H9 (cell line): Measurements from ENCODE around the gene SPATA2L. TPM values are rescaled to one million over a fixed set of nuclear protein-coding genes. Genes with fewer than 3 reads are reported as not detected.

Experiments
- DNase-seq: peaks from one replicate; pipeline ENCODE4 v3.0.0-alpha.2; 2017
- H2AFZ ChIP-seq: one replicate; pipeline ENCODE4 v1.6.1; 2013; ENCODE audit warnings: mild to moderate bottlenecking, low read length, control low read depth, moderate library complexity
- H2AK5ac ChIP-seq: 2 replicates; pipeline ENCODE4 v1.6.1; 2013; ENCODE audit warnings: low read length, control low read depth, mixed read lengths; ENCODE audit not compliant: insufficient read length
- H2BK120ac ChIP-seq: one replicate; pipeline ENCODE4 v1.6.1; 2013; ENCODE audit warnings: low read depth, mild to moderate bottlenecking, low read length, control low read depth, inconsistent platforms; ENCODE audit not compliant: poor library complexity, severe bottlenecking
- H2BK12ac ChIP-seq: 2 replicates; pipeline ENCODE4 v1.6.1; 2013; ENCODE audit warnings: low read length, control low read depth, mixed read lengths, low read depth; ENCODE audit not compliant: insufficient read length
- H2BK15ac ChIP-seq: 2 replicates; pipeline ENCODE4 v1.6.1; 2013; ENCODE audit warnings: low read depth, low read length, control low read depth
- H2BK20ac ChIP-seq: one replicate; pipeline ENCODE4 v1.6.1; 2013; ENCODE audit warnings: low read depth, mild to moderate bottlenecking, low read length, control low read depth, inconsistent platforms; ENCODE audit not compliant: poor library complexity, severe bottlenecking
- H2BK5ac ChIP-seq: 2 replicates; pipeline ENCODE4 v1.6.1; 2013; ENCODE audit warnings: low read length, control low read depth, mixed read lengths; ENCODE audit not compliant: insufficient read length
- H3K14ac ChIP-seq: 2 replicates; pipeline ENCODE4 v1.6.1; 2013; ENCODE audit warnings: low read length, control low read depth; ENCODE audit not compliant: insufficient read depth
- H3K18ac ChIP-seq: 2 replicates; pipeline ENCODE4 v1.6.1; 2013; ENCODE audit warnings: low read depth, mild to moderate bottlenecking, mixed read lengths, low read length, control low read depth; ENCODE audit not compliant: insufficient read length
- H3K23ac ChIP-seq: 2 replicates; pipeline ENCODE4 v1.6.1; 2013; ENCODE audit warnings: low read length, control low read depth, mixed read lengths, low read depth; ENCODE audit not compliant: insufficient read length
- H3K23me2 ChIP-seq: 2 replicates; pipeline ENCODE4 v1.6.1; 2013; ENCODE audit warnings: low read depth, mild to moderate bottlenecking, mixed read lengths, low read length, control low read depth; ENCODE audit not compliant: insufficient read length, poor library complexity, severe bottlenecking
- H3K27ac ChIP-seq: 2 replicates; pipeline ENCODE4 v1.5.1; 2013; ENCODE audit warnings: low read length, control low read depth, mixed read lengths, low read depth; ENCODE audit not compliant: insufficient read length
- H3K27me3 ChIP-seq: 2 replicates; pipeline ENCODE4 v1.6.1; 2013; ENCODE audit warnings: low read length, control low read depth, inconsistent platforms; ENCODE audit not compliant: insufficient read depth
- H3K4ac ChIP-seq: 2 replicates; pipeline ENCODE4 v1.6.1; 2013; ENCODE audit warnings: low read depth, mild to moderate bottlenecking, control low read depth, inconsistent platforms, low read length, moderate library complexity
- H3K4me1 ChIP-seq: 2 replicates; pipeline ENCODE4 v1.6.1; 2013; ENCODE audit warnings: low read length, control low read depth, inconsistent platforms; ENCODE audit not compliant: insufficient read depth
- H3K4me2 ChIP-seq: 2 replicates; pipeline ENCODE4 v1.6.1; 2013; ENCODE audit warnings: low read length, control low read depth, mixed read lengths; ENCODE audit not compliant: insufficient read length, insufficient read depth
- H3K56ac ChIP-seq: 2 replicates; pipeline ENCODE4 v1.6.1; 2013; ENCODE audit warnings: low read depth, mild to moderate bottlenecking, mixed read lengths, low read length, control low read depth; ENCODE audit not compliant: insufficient read length
- H3K79me1 ChIP-seq: 2 replicates; pipeline ENCODE4 v1.6.1; 2013; ENCODE audit warnings: low read depth, mild to moderate bottlenecking, moderate library complexity, low read length, control low read depth, inconsistent platforms; ENCODE audit not compliant: insufficient read depth, poor library complexity, severe bottlenecking
- H3K79me2 ChIP-seq: 2 replicates; pipeline ENCODE4 v1.6.1; 2013; ENCODE audit warnings: low read length, control low read depth, inconsistent platforms; ENCODE audit not compliant: insufficient read depth
- H3K9ac ChIP-seq: 2 replicates; pipeline ENCODE4 v1.6.1; 2013; ENCODE audit warnings: low read length, control low read depth, mixed read lengths; ENCODE audit not compliant: insufficient read length; ENCODE audit errors: extremely low read depth
- H3K9me3 ChIP-seq: one replicate; pipeline ENCODE4 v1.6.1; 2013; ENCODE audit warnings: low read depth, low read length, inconsistent platforms; ENCODE audit not compliant: control insufficient read depth
- H3T11ph ChIP-seq: one replicate; pipeline ENCODE4 v1.6.1; 2013; ENCODE audit warnings: mild to moderate bottlenecking, low read length, control low read depth, inconsistent platforms
- H4K20me1 ChIP-seq: one replicate; pipeline ENCODE4 v1.6.1; 2013; ENCODE audit not compliant: control insufficient read depth, insufficient read length, insufficient read depth
- H4K5ac ChIP-seq: 2 replicates; pipeline ENCODE4 v1.6.1; 2013; ENCODE audit warnings: low read depth, mild to moderate bottlenecking, mixed read lengths, low read length, control low read depth; ENCODE audit not compliant: insufficient read length
- H4K8ac ChIP-seq: replicated peaks from 2 replicates; pipeline ENCODE4 v1.6.1; 2013; ENCODE audit warnings: low read length, control low read depth, mixed read lengths, low read depth; ENCODE audit not compliant: insufficient read length
- H4K91ac ChIP-seq: 2 replicates; pipeline ENCODE4 v1.6.1; 2013; ENCODE audit warnings: low read depth, mild to moderate bottlenecking, moderate library complexity, mixed read lengths, low read length, control low read depth; ENCODE audit not compliant: insufficient read length
- H3K27ac Mint-ChIP-seq, 3 experiments: 2 replicates in 2 of 3; 3 replicates in 1 of 3; pipeline ENCODE4 v1.8.0; 2020 to 2021; ENCODE audit warnings: mixed read lengths in 3 of 3, mild to moderate bottlenecking in 1 of 3, moderate library complexity in 1 of 3
- H3K27me3 Mint-ChIP-seq: 2 replicates; pipeline ENCODE4 v1.8.0; 2021; ENCODE audit warnings: low read depth, mild to moderate bottlenecking, moderate library complexity, mixed read lengths
- H3K36me3 Mint-ChIP-seq, 3 experiments: 2 replicates in 2 of 3; 3 replicates in 1 of 3; pipeline ENCODE4 v1.8.0; 2020 to 2021; ENCODE audit warnings: low read depth in 3 of 3, mixed read lengths in 3 of 3; ENCODE audit not compliant: insufficient read depth in 1 of 3
- H3K4me1 Mint-ChIP-seq, 2 experiments: 2 replicates each; pipeline ENCODE4 v1.8.0; 2020; ENCODE audit warnings: mixed read lengths in 2 of 2
- H3K4me3 Mint-ChIP-seq, 2 experiments: 2 replicates in 1 of 2; 3 replicates in 1 of 2; pipeline ENCODE4 v1.8.0; 2020 to 2021; ENCODE audit warnings: mild to moderate bottlenecking in 2 of 2, mixed read lengths in 2 of 2, moderate library complexity in 1 of 2
- H3K9me3 Mint-ChIP-seq, 2 experiments: 2 replicates in 1 of 2; 3 replicates in 1 of 2; pipeline ENCODE4 v1.8.0; 2020; ENCODE audit warnings: mild to moderate bottlenecking in 2 of 2, mixed read lengths in 2 of 2, moderate library complexity in 1 of 2
- CTCF ChIP-seq: fragments of 200-600 bp; sonication (generic); conservative IDR thresholded peaks from 3 replicates; pipeline ENCODE4 v1.8.0; 2021; ENCODE audit warnings: antibody characterized with exemption, mild to moderate bottlenecking
- WGBS: extraction: QIAGEN DNeasy Blood & Tissue Kit; methylation state at CpG from one replicate; pipeline ENCODE4 v1.1.7; 2013; ENCODE audit warnings: missing lambda C conversion rate, low lambda C conversion rate, mixed read lengths; ENCODE audit not compliant: insufficient read length; ENCODE audit errors: extremely low coverage; 5-methylcytosine and 5-hydroxymethylcytosine counted together
- total RNA-seq: library from RNA; stranded (reverse); gene quantifications from 2 replicates; pipeline ENCODE4 v1.2.1, GENCODE V29; 2021

SPATA2L gene
- total RNA-seq, 1 experiment from 2014 or later, result 27.1 TPM

GRCh38 chr16:89695875-89696669, 5.4 kb downstream of the SPATA2L start:
- peaks cover 8% of the 10 kb centered on the region for H3K23me2 ChIP-seq
- no peaks in the 10 kb centered on the region for H3K79me1 ChIP-seq
- H3K27ac ChIP-seq, result no peak overlapping the region
- no peaks in the 10 kb centered on the region for H4K20me1 ChIP-seq
- no peaks in the 10 kb centered on the region for H3K9me3 ChIP-seq
- no peaks in the 10 kb centered on the region for H3K79me2 ChIP-seq
- peaks cover 22 to 57% (median 48%) of the 10 kb centered on the region in 3 experiments for H3K36me3 Mint-ChIP-seq
- H3K9ac ChIP-seq, result no peak overlapping the region
- no peak for TF ChIP-seq CTCF
- no peaks in the 10 kb centered on the region for H3K4me1 ChIP-seq
- H2BK15ac ChIP-seq, result no peak overlapping the region
- no peak overlapping the region for H4K91ac ChIP-seq
- no peak overlapping the region for H3K14ac ChIP-seq
- no peak overlapping the region for H3K4me2 ChIP-seq
- no peak overlapping the region for H4K8ac ChIP-seq
- no peak overlapping the region for H4K5ac ChIP-seq
- no peak overlapping the region for H3K23ac ChIP-seq
- WGBS, result no CpG with 5 or more reads among the region's 25 CpGs
- no peak overlapping the region for H3K4me3 Mint-ChIP-seq
- H3K27me3 Mint-ChIP-seq, result peaks cover 2% of the 10 kb centered on the region; the same call in 1 of the 2 replicates
- no peak overlapping the region for H2BK20ac ChIP-seq
- peak overlapping the region in 1 of 3 experiments; percentile 82; a peak in 2 of 7 replicates for H3K27ac Mint-ChIP-seq
- H2BK120ac ChIP-seq, result no peak overlapping the region
- no peak overlapping the region for H2AK5ac ChIP-seq
- H3K18ac ChIP-seq, result no peak overlapping the region
- no peak overlapping the region for H3T11ph ChIP-seq
- no peak overlapping the region for H2AFZ ChIP-seq
- H3K56ac ChIP-seq, result no peak overlapping the region
- H3K4me1 Mint-ChIP-seq, result peaks cover 5 to 7% of the 10 kb centered on the region in 2 experiments
- no peak overlapping the region for H2BK12ac ChIP-seq
- DNase-seq, result no peak
- no peaks in the 10 kb centered on the region for H3K27me3 ChIP-seq
- H3K9me3 Mint-ChIP-seq, result no peaks in the 10 kb centered on the region; a peak in 1 of 5 replicates
- no peak overlapping the region for H3K4ac ChIP-seq
- no peak overlapping the region for H2BK5ac ChIP-seq
